OCI-LY7 (cell line): Measurements from ENCODE around the gene DNAAF3. TPM values are rescaled to one million over a fixed set of nuclear protein-coding genes. Genes with fewer than 3 reads are reported as not detected.

Source experiments
- Bru-seq: library from RNA; stranded (reverse); fragments of 400-500 nt; gene quantifications from one replicate; lab custom pipeline; 2021; lab: Mats Ljungman, UMichigan
- BruChase-seq, 2 experiments: library from RNA; stranded (reverse); fragments of 400-500 nt; gene quantifications; one replicate each; lab custom pipeline; 2021; lab: Mats Ljungman, UMichigan
- BruUV-seq: library from RNA; stranded (reverse); fragments of 400-500 nt; replicated peaks from 2 replicates; lab custom pipeline; 2021; lab: Mats Ljungman, UMichigan
- CTCF ChIA-PET: fragments of 300-600 bp; sonication (Branson Sonifier 250); formaldehyde crosslinking; loops from one replicate; lab custom pipeline; 2022; ENCODE audit warnings: antibody characterized with exemption; ENCODE audit not compliant: unreplicated experiment; lab: Charles Lee
- POLR2A ChIA-PET: fragments of 300-600 bp; sonication (Branson Sonifier 250); formaldehyde crosslinking; loops from one replicate; lab custom pipeline; 2022; ENCODE audit warnings: antibody characterized with exemption; lab: Charles Lee
- DNase-seq: peaks from one replicate; pipeline ENCODE4 v3.0.0-alpha.2; 2015; ENCODE audit warnings: low spot score
- H2AFZ ChIP-seq: fragments of 200-600 bp; sonication (generic), shearing (Covaris generic); 2 replicates; pipeline ENCODE4 v1.6.1; 2014; ENCODE audit warnings: mild to moderate bottlenecking, antibody characterized with exemption, low read length, moderate library complexity
- H3K27ac ChIP-seq: fragments of 200-600 bp; sonication (generic); 2 replicates; pipeline ENCODE4 v1.5.1; 2014; ENCODE audit warnings: mixed run types, low read depth, mild to moderate bottlenecking, moderate library complexity, low read length, inconsistent platforms; ENCODE audit not compliant: poor library complexity, severe bottlenecking
- H3K36me3 ChIP-seq: fragments of 200-600 bp; sonication (generic); 2 replicates; pipeline ENCODE4 v1.6.1; 2014; ENCODE audit warnings: mild to moderate bottlenecking, antibody characterized with exemption, low read length, moderate library complexity, mixed read lengths; ENCODE audit not compliant: insufficient read depth
- H3K4me1 ChIP-seq: fragments of 200-600 bp; sonication (generic); 2 replicates; pipeline ENCODE4 v1.5.1; 2014; ENCODE audit warnings: mild to moderate bottlenecking, low read length; ENCODE audit not compliant: insufficient read depth, poor library complexity, severe bottlenecking
- H3K4me2 ChIP-seq: fragments of 200-600 bp; sonication (generic); 2 replicates; pipeline ENCODE4 v1.6.1; 2014; ENCODE audit warnings: mild to moderate bottlenecking, low read length
- H3K4me3 ChIP-seq: fragments of 200-600 bp; sonication (generic); 2 replicates; pipeline ENCODE4 v1.5.1; 2014; ENCODE audit warnings: mild to moderate bottlenecking, low read depth, low read length; ENCODE audit not compliant: poor library complexity, severe bottlenecking
- H3K79me2 ChIP-seq: fragments of 200-600 bp; sonication (generic); 2 replicates; pipeline ENCODE4 v1.6.1; 2016; ENCODE audit warnings: low read depth, mild to moderate bottlenecking, low read length, moderate library complexity, mixed read lengths; ENCODE audit not compliant: insufficient read depth
- H3K9me2 ChIP-seq: fragments of 200-600 bp; sonication (generic); 2 replicates; pipeline ENCODE4 v1.6.1; 2016; ENCODE audit warnings: mild to moderate bottlenecking, low read length, mixed read lengths; ENCODE audit not compliant: insufficient read depth
- H3K9me3 ChIP-seq: fragments of 200-600 bp; sonication (generic); 2 replicates; pipeline ENCODE4 v1.6.1; 2014; ENCODE audit warnings: mild to moderate bottlenecking, mixed run types, low read length, mixed read lengths
- H4K20me1 ChIP-seq: fragments of 200-600 bp; sonication (generic); 2 replicates; pipeline ENCODE4 v1.6.1; 2014; ENCODE audit warnings: mild to moderate bottlenecking, antibody characterized with exemption, low read length, moderate library complexity, mixed read lengths; ENCODE audit not compliant: insufficient read depth
- EZH2phosphoT487 ChIP-seq: fragments of 200-600 bp; sonication (generic); IDR thresholded peaks from 2 replicates; pipeline ENCODE4 v1.6.1; 2018; ENCODE audit warnings: low read depth, borderline replicate concordance, mild to moderate bottlenecking, mixed run types, antibody characterized with exemption, low read length, moderate library complexity, mixed read lengths
- intact Hi-C: fragments of 100-400 bp; cut with micrococcal nuclease; formaldehyde crosslinking; loops from one replicate; pipeline ENCODE4 v1.10.0; 2022; ENCODE audit not compliant: unreplicated experiment
- long read RNA-seq: library from polyadenylated mRNA; stranded (forward); transcript quantifications from one replicate; pipeline ENCODE4 v2.0.0, GENCODE V29; 2022
- total RNA-seq, 2 experiments: library from RNA; depleted of rRNA in 1 of 2; stranded (reverse); fragments of >200 nt in 1 of 2; shearing (Covaris generic) in 1 of 2; gene quantifications; 2 replicates each; pipeline ENCODE4 v1.2.3, GENCODE V29; 2014 to 2022
- TF ChIP-seq, protein P1 (sequence below): fragments of 200-600 bp; sonication (generic); conservative IDR thresholded peaks from 2 replicates; pipeline ENCODE4 v1.5.1; 2014; ENCODE audit warnings: mild to moderate bottlenecking, antibody characterized with exemption, low read length, moderate library complexity, mixed read lengths

The DNAAF3 gene
- total RNA-seq (2014; rRNA removed; shearing (Covaris generic)) = 0.85 and 2.8 TPM in 2 replicates
- 2.2 and 2.5 TPM in 2 replicates for total RNA-seq (2022)
- percentile 12 among the genes with signal in this experiment for Bru-seq, nascent RNA
- percentile 10 among the genes with signal in this experiment for BruChase-seq, experiment 1, labeled RNA remaining after a 6-hour chase
- BruChase-seq, experiment 2, labeled RNA remaining after a 2-hour chase = percentile 16 among the genes with signal in this experiment
- long read RNA-seq, partial matches to known transcripts = 0 of 2 reads
- long read RNA-seq, other reads (novel, unspliced or antisense) = 0 of 2 reads

- Histone ChIP-seq H3K27ac (no peak within 1 kb of the TSS), H3K79me2 (no peaks in the 10 kb centered on the region), H3K4me2 (peak within 1 kb of the TSS; percentile 55), H2AFZ (peak within 1 kb of the TSS; percentile 32; the same call in 1 of the 2 replicates), H3K36me3 (no peaks in the 10 kb centered on the region), H3K4me3 (peak within 1 kb of the TSS; percentile 47), H3K4me1 (peaks cover 7% of the 10 kb centered on the region), H4K20me1 (no peaks in the 10 kb centered on the region), H3K9me3 (no peaks in the 10 kb centered on the region), H3K9me2 (no peaks in the 10 kb centered on the region)
- CTCF ChIA-PET = interaction anchor here (0.5 kb wide), 1 partner anchor 104 kb away, joined by 3 read pairs; the partner anchor contains the start of gene RDH13
- peak; percentile 96 for DNase-seq
- intact Hi-C loops = loop anchor here (2.0 kb wide), 1 partner anchor 86 kb away; no protein-coding TSS in a partner anchor
- no TSS peak for BruUV-seq
- TF ChIP-seq, protein P1, sequence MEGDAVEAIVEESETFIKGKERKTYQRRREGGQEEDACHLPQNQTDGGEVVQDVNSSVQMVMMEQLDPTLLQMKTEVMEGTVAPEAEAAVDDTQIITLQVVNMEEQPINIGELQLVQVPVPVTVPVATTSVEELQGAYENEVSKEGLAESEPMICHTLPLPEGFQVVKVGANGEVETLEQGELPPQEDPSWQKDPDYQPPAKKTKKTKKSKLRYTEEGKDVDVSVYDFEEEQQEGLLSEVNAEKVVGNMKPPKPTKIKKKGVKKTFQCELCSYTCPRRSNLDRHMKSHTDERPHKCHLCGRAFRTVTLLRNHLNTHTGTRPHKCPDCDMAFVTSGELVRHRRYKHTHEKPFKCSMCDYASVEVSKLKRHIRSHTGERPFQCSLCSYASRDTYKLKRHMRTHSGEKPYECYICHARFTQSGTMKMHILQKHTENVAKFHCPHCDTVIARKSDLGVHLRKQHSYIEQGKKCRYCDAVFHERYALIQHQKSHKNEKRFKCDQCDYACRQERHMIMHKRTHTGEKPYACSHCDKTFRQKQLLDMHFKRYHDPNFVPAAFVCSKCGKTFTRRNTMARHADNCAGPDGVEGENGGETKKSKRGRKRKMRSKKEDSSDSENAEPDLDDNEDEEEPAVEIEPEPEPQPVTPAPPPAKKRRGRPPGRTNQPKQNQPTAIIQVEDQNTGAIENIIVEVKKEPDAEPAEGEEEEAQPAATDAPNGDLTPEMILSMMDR = no peak
- no peak for TF ChIP-seq EZH2phosphoT487
- POLR2A ChIA-PET = interaction anchor here (0.5 kb wide), 1 partner anchor 10 kb away, joined by 4 read pairs; no protein-coding TSS in a partner anchor
Measured at GRCh38 chr19:55166530-55167268, at the start of gene DNAAF3. Gene DNAAF3, minus strand, starts transcription at chr19:55166613. Its CDS starts 200 bp downstream, at chr19:55166413.

GRCh38 chr19:55213547-55213946 is 47.1 kb upstream of the DNAAF3 start:
- Histone ChIP-seq H2AFZ (no peak overlapping the region), H3K36me3 (no peaks in the 10 kb centered on the region), H3K9me2 (no peaks in the 10 kb centered on the region), H3K9me3 (no peaks in the 10 kb centered on the region), H3K27ac (no peak overlapping the region), H3K4me2 (no peak overlapping the region), H3K4me3 (no peak overlapping the region), H3K4me1 (peaks cover 16% of the 10 kb centered on the region), H4K20me1 (no peaks in the 10 kb centered on the region), H3K79me2 (no peaks in the 10 kb centered on the region)
- CTCF ChIA-PET = no interaction called here
- DNase-seq = no peak
- intact Hi-C loops = loop anchor here (2.0 kb wide), 1 partner anchor 41 kb away; no protein-coding TSS in a partner anchor
- POLR2A ChIA-PET = no interaction called here
- no peak for TF ChIP-seq EZH2phosphoT487
- TF ChIP-seq, protein P1 = no peak
- no TSS peak for BruUV-seq
